ENCODE data around the gene SLC4A5.
"Not testable (repeated sequence)": the region's sequence is repeated elsewhere in the genome, so short reads cannot be mapped to it uniquely, and the experiment has no call there.

Gene SLC4A5

GRCh38 chr2:74367789-74368188 is 24.6 kb upstream of the SLC4A5 start:
- no peak for DNase-seq (ENCODE audit: low read depth in 2 of 2)

GRCh38 chr2:74366036-74366435 is 22.8 kb upstream of the SLC4A5 start:
- DNase-seq (ENCODE audit: low read depth in 2 of 2): no peak

- no peak for DNase-seq (ENCODE audit: low read depth in 2 of 2)
These were observed 21.6 kb upstream of the SLC4A5 start for GRCh38 chr2:74364533-74365505.

GRCh38 chr2:74361327-74361726 is 18.1 kb upstream of the SLC4A5 start:
- no peak for DNase-seq (ENCODE audit: low read depth in 2 of 2)

GRCh38 chr2:74357627-74358026 is 14.4 kb upstream of the SLC4A5 start:
- DNase-seq (ENCODE audit: low read depth in 2 of 2): no peak

GRCh38 chr2:74349889-74350288 is 6.7 kb upstream of the SLC4A5 start:
- DNase-seq (ENCODE audit: low read depth in 2 of 2): no peak

- DNase-seq (ENCODE audit: low read depth in 2 of 2): no peak
These were observed 4.5 kb upstream of the SLC4A5 start for GRCh38 chr2:74347742-74348141.

GRCh38 chr2:74347303-74347702 is 4.1 kb upstream of the SLC4A5 start:
- DNase-seq (ENCODE audit: low read depth in 2 of 2): no peak

- no peak for DNase-seq (ENCODE audit: low read depth in 2 of 2)
These were observed 2.2 kb upstream of the SLC4A5 start for GRCh38 chr2:74345272-74345943.

- DNase-seq (ENCODE audit: low read depth in 2 of 2): not testable (repeated sequence)
These were observed 7.0 kb downstream of the SLC4A5 start for GRCh38 chr2:74336227-74336626.

- peak; percentile 44 to 67 for DNase-seq (ENCODE audit: low read depth in 2 of 2)
These were observed 8.3 kb downstream of the SLC4A5 start for GRCh38 chr2:74334931-74335333.

- DNase-seq (ENCODE audit: low read depth in 2 of 2): no peak
These were observed 9.2 kb downstream of the SLC4A5 start for GRCh38 chr2:74333896-74334586.

- no peak for DNase-seq (ENCODE audit: low read depth in 2 of 2)
These were observed 10.0 kb downstream of the SLC4A5 start for GRCh38 chr2:74333175-74333574.

- DNase-seq (ENCODE audit: low read depth in 2 of 2): no peak
These were observed 10.6 kb downstream of the SLC4A5 start for GRCh38 chr2:74332550-74333174.

GRCh38 chr2:74328573-74328972 is 14.6 kb downstream of the SLC4A5 start:
- DNase-seq (ENCODE audit: low read depth in 2 of 2): no peak

GRCh38 chr2:74328074-74328473 is 15.1 kb downstream of the SLC4A5 start:
- DNase-seq (ENCODE audit: low read depth in 2 of 2): no peak

- DNase-seq (ENCODE audit: low read depth in 2 of 2): no peak
These were observed 15.6 kb downstream of the SLC4A5 start for GRCh38 chr2:74327627-74328026.

GRCh38 chr2:74327199-74327598 is 16.0 kb downstream of the SLC4A5 start:
- no peak for DNase-seq (ENCODE audit: low read depth in 2 of 2)

GRCh38 chr2:74325815-74326214 is 17.4 kb downstream of the SLC4A5 start:
- no peak for DNase-seq (ENCODE audit: low read depth in 2 of 2)

GRCh38 chr2:74321737-74322136 is 21.5 kb downstream of the SLC4A5 start:
- DNase-seq (ENCODE audit: low read depth in 2 of 2): no peak

GRCh38 chr2:74317701-74318100 is 25.5 kb downstream of the SLC4A5 start:
- DNase-seq (ENCODE audit: low read depth in 2 of 2): no peak
